Motor neuron (in vitro differentiated cells): Measurements from ENCODE around the gene SEL1L2. TPM values are rescaled to one million over a fixed set of nuclear protein-coding genes. Genes with fewer than 3 reads are reported as not detected.

Experiments
- ATAC-seq, 8 experiments: fragments of 200-7000 bp; cut with Tn5 transposase; replicated peaks in 6 of 8; 2 replicates each; pipeline ENCODE4 v1.8.0; 2021; ENCODE audit warnings: mild to moderate bottlenecking in 8 of 8, moderate library complexity in 8 of 8
- H3K27ac ChIP-seq, 2 donors: fragments of 250-450 bp; sonication (Bioruptor Pico); 2 replicates each; pipeline ENCODE4 v1.9.0; 2021; ENCODE audit warnings: antibody characterized with exemption in 2 of 2, mild to moderate bottlenecking in 2 of 2, moderate library complexity in 1 of 2
- H3K4me1 ChIP-seq, 2 donors: fragments of 250-450 bp; sonication (Bioruptor Pico); replicated peaks in 1 of 2; 2 replicates each; pipeline ENCODE4 v1.6.1; 2021; ENCODE audit warnings: antibody characterized with exemption in 2 of 2, mild to moderate bottlenecking in 2 of 2, moderate library complexity in 1 of 2
- H3K4me3 ChIP-seq, 5 donors: fragments of 250-450 bp; sonication (Bioruptor Pico); 2 replicates each; pipeline ENCODE4 v1.9.0; 2021; ENCODE audit warnings: antibody characterized with exemption in 5 of 5, mild to moderate bottlenecking in 5 of 5, moderate library complexity in 4 of 5
- WGBS, 10 experiments: fragments of 450-650 bp; shearing (Covaris generic); methylation state at CpG; one replicate each; pipeline ENCODE4 v1.0.0; 2022; 5-methylcytosine and 5-hydroxymethylcytosine counted together
- in situ Hi-C, 9 experiments: fragments of 400-800 bp; cut with MboI; loops; one replicate each; pipeline ENCODE4 v1.15.0; 2021; ENCODE audit warnings: low sequenced_read_pairs in 9 of 9, low pct_unique_long_range_greater_than_20kb in 2 of 9; ENCODE audit not compliant: unreplicated experiment in 9 of 9
- total RNA-seq, 8 experiments: library from RNA; unstranded; fragments of 300-600 nt; gene quantifications; 2 replicates each; pipeline versions ENCODE4 v1.2.3 to v1.2.4, GENCODE V29; 2022

The SEL1L2 gene
- total RNA-seq, 8 experiments from 2014 or later: 0.27 to 1.00 (median 0.49) TPM; not detected in 5

- no peak for ATAC-seq
- Histone ChIP-seq H3K27ac (no peak overlapping the region), H3K4me1 (peaks cover 5 to 7% of the 10 kb centered on the region in 2 donors), H3K4me3 (no peak overlapping the region)
- 0 to 100% (median 79%) methylated on average over 1 of the region's 1 CpG; no CpG with 5 or more reads in 2 of the 10 experiments for WGBS, 10 experiments
- in situ Hi-C loops: no loop called here
These were observed 897 bp upstream of the SEL1L2 start for GRCh38 chr20:13991311-13991710.

- no peaks in the 10 kb centered on the region for H3K4me1 ChIP-seq
- 50 to 100% (median 71%) methylated on average over 1 to 4 of the region's 4 CpGs; no CpG with 5 or more reads in 2 of the 10 experiments for WGBS, 10 experiments
- ATAC-seq: no peak
- in situ Hi-C loops: no loop called here
- no peak overlapping the region for H3K4me3 ChIP-seq
- H3K27ac ChIP-seq: no peak overlapping the region
These were observed 6.2 kb downstream of the SEL1L2 start for GRCh38 chr20:13984211-13984610.

- in situ Hi-C loops: no loop called here
- WGBS, 10 experiments: 10 to 97% (median 50%) methylated on average over 1 to 3 of the region's 3 CpGs; no CpG with 5 or more reads in 1 of the 10 experiments
- Histone ChIP-seq H3K27ac (no peak overlapping the region), H3K4me1 (no peaks in the 10 kb centered on the region), H3K4me3 (no peak overlapping the region)
- no peak for ATAC-seq
These were observed 29.9 kb downstream of the SEL1L2 start for GRCh38 chr20:13960525-13960924.

GRCh38 chr20:13960119-13960518 lies 30.3 kb downstream of the SEL1L2 start:
- in situ Hi-C loops: no loop called here
- Histone ChIP-seq H3K27ac (no peak overlapping the region), H3K4me3 (no peak overlapping the region), H3K4me1 (no peaks in the 10 kb centered on the region)
- no peak for ATAC-seq
- WGBS, 10 experiments: 28 to 100% (median 79%) methylated on average over 2 of the region's 2 CpGs

GRCh38 chr20:13953227-13953626 lies 37.2 kb downstream of the SEL1L2 start:
- ATAC-seq: no peak
- Histone ChIP-seq H3K27ac (no peak overlapping the region), H3K4me3 (no peak overlapping the region), H3K4me1 (no peaks in the 10 kb centered on the region)
- in situ Hi-C loops: no loop called here
- 0 to 86% (median 62%) methylated on average over 1 to 6 of the region's 6 CpGs; no CpG with 5 or more reads in 3 of the 10 experiments for WGBS, 10 experiments

- Histone ChIP-seq H3K4me1 (no peaks in the 10 kb centered on the region), H3K4me3 (no peak overlapping the region), H3K27ac (no peak overlapping the region)
- 10 to 82% (median 71%) methylated on average over 2 of the region's 3 CpGs; no CpG with 5 or more reads in 6 of the 10 experiments for WGBS, 10 experiments
- in situ Hi-C loops: no loop called here
- no peak for ATAC-seq
These were observed 42.7 kb downstream of the SEL1L2 start for GRCh38 chr20:13947719-13948118.

GRCh38 chr20:13941031-13941430 lies 49.4 kb downstream of the SEL1L2 start:
- ATAC-seq: no peak
- Histone ChIP-seq H3K4me1 (no peaks in the 10 kb centered on the region), H3K4me3 (no peak overlapping the region), H3K27ac (no peak overlapping the region)
- whole genome bisulfite sequencing, 10 experiments: 17 to 100% (median 76%) methylated on average over 1 to 7 of the region's 7 CpGs; no CpG with 5 or more reads in 1 of the 10 experiments
- in situ Hi-C loops: no loop called here

GRCh38 chr20:13936781-13937576 lies 53.4 kb downstream of the SEL1L2 start:
- H3K4me1 ChIP-seq: no peaks in the 10 kb centered on the region
- in situ Hi-C loops: no loop called here
- no peak overlapping the region for H3K4me3 ChIP-seq
- ATAC-seq: no peak
- no peak overlapping the region for H3K27ac ChIP-seq
- 22 to 100% (median 82%) methylated on average over 1 to 9 of the region's 9 CpGs; no CpG with 5 or more reads in 1 of the 10 experiments for WGBS, 10 experiments

GRCh38 chr20:13934992-13935894 lies 55.2 kb downstream of the SEL1L2 start:
- in situ Hi-C loops: no loop called here
- Histone ChIP-seq H3K4me1 (no peaks in the 10 kb centered on the region), H3K27ac (no peak overlapping the region), H3K4me3 (no peak overlapping the region)
- no peak for ATAC-seq
- 33 to 100% (median 71%) methylated on average over 1 to 5 of the region's 6 CpGs for WGBS, 10 experiments

- 0 to 100% (median 80%) methylated on average over 1 to 4 of the region's 4 CpGs; no CpG with 5 or more reads in 1 of the 10 experiments for WGBS, 10 experiments
- no peak for ATAC-seq
- in situ Hi-C loops: no loop called here
These were observed 60.1 kb downstream of the SEL1L2 start for GRCh38 chr20:13930281-13930680.

GRCh38 chr20:13929836-13930235 lies 60.6 kb downstream of the SEL1L2 start:
- in situ Hi-C loops: no loop called here

More at GRCh38 chr20:13930281-13930680, 60.1 kb downstream of the SEL1L2 start:
- no peak overlapping the region for H3K27ac ChIP-seq
- no peaks in the 10 kb centered on the region for H3K4me1 ChIP-seq
- no peak overlapping the region for H3K4me3 ChIP-seq

GRCh38 chr20:13928901-13929300 lies 61.5 kb downstream of the SEL1L2 start:
- ATAC-seq: no peak
- Histone ChIP-seq H3K4me1 (no peaks in the 10 kb centered on the region), H3K27ac (no peak overlapping the region), H3K4me3 (no peak overlapping the region)
- in situ Hi-C loops: no loop called here
- WGBS, 10 experiments: 73 to 100% (median 95%) methylated on average over 2 to 5 of the region's 5 CpGs; no CpG with 5 or more reads in 1 of the 10 experiments

More at GRCh38 chr20:13929836-13930235, 60.6 kb downstream of the SEL1L2 start:
- H3K4me3 ChIP-seq: no peak overlapping the region
- ATAC-seq: no peak
- WGBS, 10 experiments: 79 to 100% (median 92%) methylated on average over 1 to 5 of the region's 6 CpGs; no CpG with 5 or more reads in 2 of the 10 experiments
- H3K4me1 ChIP-seq: no peaks in the 10 kb centered on the region
- no peak overlapping the region for H3K27ac ChIP-seq

GRCh38 chr20:13927171-13927570 lies 63.2 kb downstream of the SEL1L2 start:
- Histone ChIP-seq H3K4me1 (no peaks in the 10 kb centered on the region), H3K4me3 (no peak overlapping the region), H3K27ac (no peak overlapping the region)
- no peak for ATAC-seq
- WGBS, 10 experiments: 17 to 100% (median 44%) methylated on average over 1 to 2 of the region's 2 CpGs; no CpG with 5 or more reads in 1 of the 10 experiments
- in situ Hi-C loops: no loop called here
